Measurements from ENCODE around the gene CORO1C.

The CORO1C gene

GRCh38 chr12:108696111-108696995 is 35.0 kb downstream of the CORO1C start:
- DNase-seq (ENCODE audit: low spot score): no peak

DNA sequence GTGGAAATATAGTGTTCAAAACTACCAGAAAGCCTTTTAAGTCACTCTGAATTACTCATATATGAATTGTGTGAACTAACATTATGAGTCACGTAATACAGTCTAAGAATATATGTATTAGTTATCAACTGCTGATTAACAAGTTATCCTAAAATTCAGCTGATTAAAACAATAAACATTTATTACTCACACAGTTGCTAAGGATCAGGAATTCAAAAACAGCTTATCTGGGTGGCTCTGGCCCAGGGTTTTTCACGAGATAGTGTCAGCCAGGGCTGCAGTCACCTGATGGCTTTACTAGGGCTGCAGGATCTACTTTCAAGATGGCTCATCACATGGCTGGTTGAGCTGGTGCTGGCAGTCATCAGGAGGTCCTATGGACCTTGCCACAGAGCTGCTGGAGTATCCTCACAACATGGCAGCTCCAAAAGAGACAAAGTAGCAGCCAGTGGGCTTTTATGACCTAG is 36.5 kb downstream of the CORO1C start:
- DNase-seq (ENCODE audit: low spot score): no peak

- no peak for DNase-seq (ENCODE audit: low spot score)
These were observed 37.6 kb downstream of the CORO1C start for GRCh38 chr12:108693751-108694150.

DNA sequence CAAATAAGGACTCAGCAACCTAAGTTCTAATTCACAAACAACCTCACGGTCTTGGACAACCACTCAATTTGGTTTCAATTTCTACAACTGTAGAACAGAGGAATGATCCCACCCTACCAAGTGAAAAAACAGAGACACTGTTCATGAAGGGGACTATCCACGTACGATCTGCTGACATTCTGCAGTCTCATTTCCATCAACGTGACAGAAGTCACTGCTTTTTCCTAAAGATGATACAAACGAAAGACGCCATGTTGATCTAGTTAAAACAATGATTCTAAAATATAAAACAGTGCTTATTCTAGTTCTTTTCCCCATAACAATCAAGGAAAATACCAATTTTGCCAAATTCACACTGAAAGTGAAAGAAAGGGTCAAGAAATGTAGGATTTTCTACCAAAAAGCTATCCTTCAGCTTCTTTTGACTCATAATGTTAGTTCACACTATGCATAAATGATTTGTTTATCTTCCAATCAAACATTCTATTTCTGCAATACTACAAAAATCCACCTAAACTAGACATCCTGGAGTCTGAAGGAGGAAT is 38.1 kb downstream of the CORO1C start:
- DNase-seq (ENCODE audit: low spot score): no peak

DNA sequence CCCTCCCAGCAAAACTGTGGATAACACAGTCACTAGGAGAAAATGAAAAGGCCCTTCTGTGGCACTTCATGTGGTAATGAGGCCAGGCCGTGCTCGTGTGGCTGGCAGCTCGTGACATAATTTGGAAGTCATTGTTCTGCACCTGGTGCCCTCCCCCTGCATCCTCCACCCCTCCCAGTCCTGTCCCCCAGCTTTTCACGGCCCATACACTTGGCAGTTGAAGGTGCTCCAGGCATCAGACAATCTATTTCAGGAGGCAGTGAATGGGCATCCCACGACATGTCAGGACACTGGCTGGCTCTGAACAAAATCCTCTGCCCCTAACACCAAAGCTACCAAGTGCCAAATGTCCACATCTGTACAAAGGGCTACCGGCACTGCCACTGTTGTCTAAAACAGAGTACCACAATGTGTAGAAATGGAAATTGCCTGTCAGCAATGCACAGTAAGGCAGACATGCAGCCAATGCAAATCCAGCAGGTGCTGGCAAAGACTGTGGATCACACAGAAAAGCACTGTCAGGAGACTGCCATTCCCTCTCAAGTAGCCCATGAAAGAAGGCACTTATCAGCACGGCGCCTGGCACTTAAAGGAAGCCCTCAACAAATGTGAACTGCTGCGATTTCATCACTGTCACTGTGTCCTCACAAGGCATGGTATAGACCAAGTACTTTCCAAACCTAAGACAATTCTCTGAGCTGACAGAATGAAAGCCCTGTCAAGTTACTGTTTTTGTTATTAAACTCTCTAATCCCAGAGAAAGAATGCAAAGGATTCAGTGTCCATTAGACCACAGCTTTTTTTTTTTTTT is 39.1 kb downstream of the CORO1C start:
- peak; percentile 90 for DNase-seq (ENCODE audit: low spot score)

GRCh38 chr12:108691175-108691997 is 39.9 kb downstream of the CORO1C start:
- peak; percentile 99 for DNase-seq (ENCODE audit: low spot score)

DNA sequence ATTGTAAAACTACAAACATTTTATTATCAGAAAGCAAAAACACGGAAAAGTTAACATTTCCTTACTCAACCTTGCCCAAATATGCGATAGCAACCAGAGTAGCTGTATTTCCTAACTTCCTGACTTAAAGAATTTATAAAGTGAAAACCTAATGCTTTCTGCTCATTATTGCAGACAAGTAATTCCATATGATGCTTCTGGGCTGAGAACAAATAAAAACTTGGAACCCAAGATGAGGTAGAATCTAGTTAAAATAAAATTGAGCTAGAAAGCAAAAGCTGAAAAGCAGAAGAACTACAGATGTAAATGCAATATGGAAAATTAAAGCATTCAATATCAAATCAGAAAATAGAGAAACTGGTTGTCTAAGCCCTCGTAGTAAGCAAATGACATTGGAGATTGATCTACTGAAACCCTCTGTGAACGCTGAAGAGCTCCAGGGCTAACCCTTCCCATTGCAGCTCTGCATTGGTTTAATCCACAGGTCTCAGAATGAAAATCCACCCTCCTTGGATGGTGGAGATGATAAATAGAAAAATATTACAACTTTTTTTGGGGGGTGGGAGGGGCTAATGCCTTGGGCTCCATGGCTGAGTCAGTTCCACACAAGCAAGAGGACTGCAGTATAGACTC is 40.7 kb downstream of the CORO1C start:
- DNase-seq (ENCODE audit: low spot score): no peak

GRCh38 chr12:108690191-108690518 is 41.2 kb downstream of the CORO1C start:
- no peak for DNase-seq (ENCODE audit: low spot score)

GRCh38 chr12:108689314-108690190 is 41.8 kb downstream of the CORO1C start:
- peak; percentile 84 for DNase-seq (ENCODE audit: low spot score)

DNA sequence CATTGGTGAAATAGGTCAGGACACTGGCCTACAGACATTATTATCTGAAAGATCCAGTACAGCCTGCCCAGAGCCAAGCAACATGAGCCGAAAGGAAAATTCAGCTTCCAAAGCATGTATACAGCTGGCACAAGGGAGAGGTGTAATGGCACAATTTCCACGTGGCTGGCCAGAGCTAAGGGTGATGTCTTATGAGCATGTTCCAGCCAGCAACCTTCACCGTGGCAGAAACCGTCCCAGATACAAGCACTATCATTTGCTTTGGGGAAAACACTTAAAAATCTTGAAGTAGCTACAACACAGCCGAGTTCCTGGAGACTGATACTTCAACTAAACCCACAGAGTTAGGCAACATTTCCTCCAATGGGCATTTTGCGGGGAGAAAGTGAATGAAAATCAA is 44.5 kb downstream of the CORO1C start:
- DNase-seq (ENCODE audit: low spot score): no peak

- DNase-seq (ENCODE audit: low spot score): no peak
These were observed 45.7 kb downstream of the CORO1C start for GRCh38 chr12:108685469-108686260.

DNA sequence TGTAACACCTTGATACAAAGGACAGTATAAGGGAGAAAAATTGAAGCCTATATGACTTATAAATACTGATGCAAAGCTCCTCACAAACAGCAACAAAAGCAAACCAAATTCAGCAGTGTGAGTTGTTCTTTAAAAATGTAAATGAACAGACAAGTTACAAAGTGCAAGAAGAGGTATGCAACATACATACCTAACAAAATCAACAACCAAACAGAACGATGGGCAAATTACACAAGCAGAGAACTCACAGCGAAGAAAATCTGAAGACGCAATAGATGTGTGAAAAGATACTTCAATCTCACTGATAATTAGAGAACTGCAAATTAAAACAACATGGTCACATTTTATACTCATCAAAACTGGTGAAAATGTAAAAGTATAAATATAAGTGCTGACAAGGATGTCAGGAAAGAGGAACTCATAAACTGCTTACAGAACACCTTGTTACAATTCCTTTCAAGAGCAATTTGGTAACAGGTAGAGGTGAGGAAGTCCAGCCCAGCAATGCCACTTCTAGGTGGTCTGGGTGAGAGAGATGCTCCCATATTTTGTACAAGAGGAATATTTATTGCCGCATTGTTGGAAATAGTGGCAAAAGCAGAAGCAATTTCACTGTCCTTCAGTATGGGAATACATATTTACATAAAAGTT is 47.3 kb downstream of the CORO1C start:
- no peak for DNase-seq (ENCODE audit: low spot score)

GRCh38 chr12:108681317-108681716 is 50.0 kb downstream of the CORO1C start:
- no peak for DNase-seq (ENCODE audit: low spot score)

GRCh38 chr12:108679106-108679681 is 52.1 kb downstream of the CORO1C start:
- no peak for DNase-seq (ENCODE audit: low spot score)

DNA sequence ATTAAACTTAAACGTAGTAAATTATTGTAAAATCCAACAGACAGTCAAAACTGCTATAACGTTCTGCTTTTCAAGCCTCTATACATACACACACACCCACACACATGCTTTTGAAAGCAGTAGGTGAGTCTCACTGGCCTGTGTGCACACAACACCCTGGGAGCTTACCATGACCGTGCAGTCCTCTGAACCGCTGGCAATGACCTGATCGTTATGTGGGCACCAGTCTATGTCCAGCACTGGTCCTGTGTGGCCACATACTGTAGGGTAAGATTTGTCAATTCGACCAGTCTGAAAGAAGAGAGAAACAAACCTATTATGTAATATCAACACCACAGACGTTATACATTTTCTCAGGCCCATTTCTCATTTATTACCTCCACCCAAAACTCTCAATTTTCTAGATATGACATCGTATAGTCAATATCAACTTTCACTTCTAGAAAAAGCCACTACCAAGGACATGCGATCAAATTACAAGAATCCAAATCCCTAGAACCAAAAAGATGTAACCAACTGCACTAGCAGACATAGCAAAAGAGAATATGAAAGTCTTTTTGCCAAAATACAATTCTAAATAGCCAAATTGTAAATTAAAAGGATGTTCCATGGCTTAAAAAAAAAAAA is 53.1 kb downstream of the CORO1C start:
- DNase-seq (ENCODE audit: low spot score): no peak

DNA sequence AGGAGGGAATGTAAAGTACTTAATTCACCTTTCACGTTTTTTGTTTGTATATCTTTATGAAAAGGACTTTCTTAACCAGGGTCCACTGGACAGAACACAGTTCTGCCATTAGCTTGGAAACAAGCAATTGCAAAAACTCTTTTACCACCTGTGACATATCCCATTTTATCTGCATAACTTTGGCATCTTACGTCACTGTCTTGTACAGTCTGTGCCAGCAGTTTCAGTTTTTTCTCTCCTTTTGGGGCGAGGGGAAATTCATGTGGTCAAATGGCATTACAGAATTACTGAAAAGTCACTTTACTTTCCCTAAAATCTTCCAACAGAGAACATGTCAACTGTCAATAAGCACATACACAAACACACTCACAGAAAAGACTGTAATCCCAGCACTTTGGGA is 53.9 kb downstream of the CORO1C start:
- DNase-seq (ENCODE audit: low spot score): no peak

DNA sequence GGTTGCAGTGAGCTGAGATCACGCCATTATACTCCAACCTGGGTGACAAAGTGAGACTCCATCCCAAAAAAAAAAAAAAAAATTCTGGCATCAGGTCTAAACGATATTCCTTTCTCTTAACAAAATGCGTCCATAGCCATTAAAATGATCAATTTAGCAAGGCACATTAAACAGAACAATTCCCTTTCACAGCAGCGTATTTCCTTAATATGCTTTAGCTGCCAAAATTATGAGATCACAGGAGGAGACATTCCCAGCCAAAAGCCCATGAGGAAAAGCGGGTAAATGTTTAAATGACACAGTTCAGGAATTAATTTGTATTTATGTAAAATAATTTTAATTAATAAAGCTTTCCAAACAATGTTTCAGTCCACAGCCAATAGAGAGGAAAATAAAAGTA is 54.6 kb downstream of the CORO1C start:
- DNase-seq (ENCODE audit: low spot score): no peak

GRCh38 chr12:108675792-108676191 is 55.5 kb downstream of the CORO1C start:
- DNase-seq (ENCODE audit: low spot score): no peak
